Inflammatory macrophage treated with lipopolysaccharide for 1 hour (primary cell): ENCODE data around the gene ELOVL3.
"Not testable (repeated sequence)": the region's sequence is repeated elsewhere in the genome, so short reads cannot be mapped to it uniquely, and the experiment has no call there.

Source experiments
- DNase-seq, 2 donors: peaks; one replicate each; pipeline ENCODE4 v3.0.0-alpha.2; 2020 to 2022

The ELOVL3 gene

GRCh38 chr10:102227050-102227449 is 951 bp downstream of the ELOVL3 start:
- peak; percentile 76 to 87 for DNase-seq

GRCh38 chr10:102229810-102230263 is 3.7 kb downstream of the ELOVL3 start:
- peak; percentile 48 to 84 for DNase-seq

GRCh38 chr10:102230264-102230860 is 4.3 kb downstream of the ELOVL3 start:
- no peak for DNase-seq

- no peak for DNase-seq
These were observed 4.8 kb downstream of the ELOVL3 start for GRCh38 chr10:102230861-102231356.

GRCh38 chr10:102231357-102232318 is 5.5 kb downstream of the ELOVL3 start:
- peak in 1 of 2 donors; percentile 60 for DNase-seq

GRCh38 chr10:102233997-102234396 is 7.9 kb downstream of the ELOVL3 start:
- no peak for DNase-seq

GRCh38 chr10:102234888-102235597 is 8.9 kb downstream of the ELOVL3 start:
- no peak for DNase-seq

GRCh38 chr10:102235598-102235920 is 9.5 kb downstream of the ELOVL3 start:
- no peak for DNase-seq

GRCh38 chr10:102236006-102236405 is 9.9 kb downstream of the ELOVL3 start:
- no peak for DNase-seq

- no peak for DNase-seq
These were observed 11.7 kb downstream of the ELOVL3 start for GRCh38 chr10:102237711-102238252.

- DNase-seq, result no peak
These were observed 14.4 kb downstream of the ELOVL3 start for GRCh38 chr10:102240467-102241031.

GRCh38 chr10:102241032-102241443 is 14.9 kb downstream of the ELOVL3 start:
- DNase-seq, result no peak

GRCh38 chr10:102241444-102242117 is 15.5 kb downstream of the ELOVL3 start, which contains the start of gene PITX3:
Gene PITX3, minus strand, starts transcription at chr10:102241512. Its CDS starts 9,432 bp downstream, at chr10:102232080.
- DNase-seq, result peak; percentile 89 to 94

GRCh38 chr10:102242118-102242485 is 16.0 kb downstream of the ELOVL3 start:
- DNase-seq, result no peak

- DNase-seq, result no peak
These were observed 17.2 kb downstream of the ELOVL3 start for GRCh38 chr10:102243309-102243708.

- peak; percentile 100 for DNase-seq
These were observed 19.2 kb downstream of the ELOVL3 start, which contains the start of gene GBF1 for GRCh38 chr10:102245082-102245931. Gene GBF1, plus strand, starts transcription at chr10:102245532. Its CDS starts 13,407 bp downstream, at chr10:102258939.

GRCh38 chr10:102245932-102246251 is 19.8 kb downstream of the ELOVL3 start:
- no peak for DNase-seq

- DNase-seq, result peak in 1 of 2 donors; percentile 39
These were observed 20.2 kb downstream of the ELOVL3 start for GRCh38 chr10:102246261-102246660.

GRCh38 chr10:102247734-102248133 is 21.6 kb downstream of the ELOVL3 start:
- DNase-seq, result peak; percentile 29 to 45

- DNase-seq, result not testable (repeated sequence)
These were observed 26.4 kb downstream of the ELOVL3 start for GRCh38 chr10:102252508-102252907.

- no peak for DNase-seq
These were observed 28.3 kb downstream of the ELOVL3 start for GRCh38 chr10:102254426-102254825.
